ENCODE results near the gene RAB3IL1. TPM values are rescaled to one million over a fixed set of nuclear protein-coding genes. Genes with fewer than 3 reads are reported as not detected.
A peak's percentile ranks its signal among the peaks of the same experiment; 100 is the strongest.

RAB3IL1 gene
- total RNA-seq, 1 experiment from 2014 or later: 7.9 TPM

DNA sequence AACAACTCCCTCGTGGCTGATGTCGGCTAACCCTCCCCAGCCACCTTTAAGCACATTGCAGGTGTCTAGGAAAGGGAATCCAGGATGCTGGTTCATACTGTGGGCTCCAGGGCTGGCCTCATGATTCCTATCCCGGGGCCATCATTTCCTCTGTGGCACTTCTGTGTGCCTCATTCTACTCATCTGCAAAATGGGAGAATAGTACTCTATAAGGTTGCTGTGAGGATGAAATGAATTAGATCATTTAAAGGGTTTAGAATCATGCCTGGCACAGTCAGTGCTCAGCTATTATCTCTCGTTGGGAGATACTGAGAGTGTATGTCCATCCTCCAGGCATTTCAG lies 21.7 kb downstream of the RAB3IL1 start:
- no peaks in the 10 kb centered on the region for H3K9me3 ChIP-seq (ENCODE audit: low read length)
- no peaks in the 10 kb centered on the region for H4K20me1 ChIP-seq (ENCODE audit: low read length)
- no peaks in the 10 kb centered on the region for H3K27me3 ChIP-seq (ENCODE audit: low read length)
- H3K79me2 ChIP-seq (ENCODE audit: low read length): peaks cover 2% of the 10 kb centered on the region; the same call in 1 of the 2 replicates
- intact Hi-C loops (cut with micrococcal nuclease): loop anchor here (5.0 kb wide), 1 partner anchor 67 kb away; no protein-coding TSS in a partner anchor
- ATAC-seq (no peak), DNase-seq (no peak)
- H3K36me3 ChIP-seq (ENCODE audit: low read depth, low read length): no peaks in the 10 kb centered on the region
- H3K9me2 ChIP-seq (replicated peaks; ENCODE audit: low read length): no peaks in the 10 kb centered on the region
- no peaks in the 10 kb centered on the region for H3F3A ChIP-seq (ENCODE audit: low read length, unreplicated experiment)
- CTCF ChIA-PET: interaction anchor here (0.6 to 1.3 kb wide), 3 partner anchors 147 to 213 kb away, joined by 3 to 4 read pairs (median 4); no protein-coding TSS in a partner anchor
- peaks cover 2% of the 10 kb centered on the region for H3K4me1 ChIP-seq (ENCODE audit: insufficient read depth, low read length)
- no peak overlapping the region for H2AFZ ChIP-seq (ENCODE audit: low read length)
- no peak for TF ChIP-seq EZH2 (IDR thresholded peaks at IDR 0.05; ENCODE audit: low read length, unreplicated experiment)
- TF ChIP-seq, protein P1, sequence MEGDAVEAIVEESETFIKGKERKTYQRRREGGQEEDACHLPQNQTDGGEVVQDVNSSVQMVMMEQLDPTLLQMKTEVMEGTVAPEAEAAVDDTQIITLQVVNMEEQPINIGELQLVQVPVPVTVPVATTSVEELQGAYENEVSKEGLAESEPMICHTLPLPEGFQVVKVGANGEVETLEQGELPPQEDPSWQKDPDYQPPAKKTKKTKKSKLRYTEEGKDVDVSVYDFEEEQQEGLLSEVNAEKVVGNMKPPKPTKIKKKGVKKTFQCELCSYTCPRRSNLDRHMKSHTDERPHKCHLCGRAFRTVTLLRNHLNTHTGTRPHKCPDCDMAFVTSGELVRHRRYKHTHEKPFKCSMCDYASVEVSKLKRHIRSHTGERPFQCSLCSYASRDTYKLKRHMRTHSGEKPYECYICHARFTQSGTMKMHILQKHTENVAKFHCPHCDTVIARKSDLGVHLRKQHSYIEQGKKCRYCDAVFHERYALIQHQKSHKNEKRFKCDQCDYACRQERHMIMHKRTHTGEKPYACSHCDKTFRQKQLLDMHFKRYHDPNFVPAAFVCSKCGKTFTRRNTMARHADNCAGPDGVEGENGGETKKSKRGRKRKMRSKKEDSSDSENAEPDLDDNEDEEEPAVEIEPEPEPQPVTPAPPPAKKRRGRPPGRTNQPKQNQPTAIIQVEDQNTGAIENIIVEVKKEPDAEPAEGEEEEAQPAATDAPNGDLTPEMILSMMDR (conservative IDR thresholded peaks at IDR 0.05; ENCODE audit: low read depth, low read length): no peak
- no peak for TF ChIP-seq EZH2phosphoT487 (IDR thresholded peaks at IDR 0.05; ENCODE audit: borderline replicate concordance, low read length)
- POLR2A ChIA-PET (ENCODE audit: unreplicated experiment): interaction anchor here (0.5 kb wide), 1 partner anchor 166 kb away, joined by 5 read pairs; no protein-coding TSS in a partner anchor
- no TSS peak for BruUV-seq (replicated peaks)
- no peak overlapping the region for H3K4me2 ChIP-seq (ENCODE audit: low read length)
- H3K4me3 ChIP-seq (ENCODE audit: low read length): no peak overlapping the region
- no peak overlapping the region for H3K9ac ChIP-seq (ENCODE audit: low read length)
- H3K27ac ChIP-seq (ENCODE audit: low read length): no peak overlapping the region

- H3K9ac ChIP-seq (ENCODE audit: low read length): no peak overlapping the region
- ATAC-seq (no peak), DNase-seq (no peak)
- no peaks in the 10 kb centered on the region for H3K9me3 ChIP-seq (ENCODE audit: low read length)
- H3K36me3 ChIP-seq (ENCODE audit: low read depth, low read length): no peaks in the 10 kb centered on the region
- intact Hi-C loops (cut with micrococcal nuclease): loop anchor here (5.0 kb wide), 1 partner anchor 67 kb away; no protein-coding TSS in a partner anchor
- H2AFZ ChIP-seq (ENCODE audit: low read length): no peak overlapping the region
- H3K79me2 ChIP-seq (ENCODE audit: low read length): peaks cover 6% of the 10 kb centered on the region; the same call in 1 of the 2 replicates
- no peaks in the 10 kb centered on the region for H3K9me2 ChIP-seq (replicated peaks; ENCODE audit: low read length)
- H3F3A ChIP-seq (ENCODE audit: low read length, unreplicated experiment): no peaks in the 10 kb centered on the region
- ChIA-PET POLR2A (ENCODE audit: unreplicated experiment) (no interaction called here), CTCF (interaction anchor here (0.6 kb wide), 1 partner anchor 213 kb away, joined by 3 read pairs; no protein-coding TSS in a partner anchor)
- H4K20me1 ChIP-seq (ENCODE audit: low read length): no peaks in the 10 kb centered on the region
- no peak overlapping the region for H3K4me2 ChIP-seq (ENCODE audit: low read length)
- no peak overlapping the region for H3K4me3 ChIP-seq (ENCODE audit: low read length)
- no TSS peak for BruUV-seq (replicated peaks)
- H3K4me1 ChIP-seq (ENCODE audit: insufficient read depth, low read length): peaks cover 8% of the 10 kb centered on the region
- no peak overlapping the region for H3K27ac ChIP-seq (ENCODE audit: low read length)
- no peak for TF ChIP-seq EZH2phosphoT487 (IDR thresholded peaks at IDR 0.05; ENCODE audit: borderline replicate concordance, low read length)
- TF ChIP-seq EZH2 (IDR thresholded peaks at IDR 0.05; ENCODE audit: low read length, unreplicated experiment): no peak
- no peaks in the 10 kb centered on the region for H3K27me3 ChIP-seq (ENCODE audit: low read length)
Measured at GRCh38 chr11:61895046-61895717, 22.2 kb downstream of the RAB3IL1 start.

GRCh38 chr11:61893981-61894380 lies 23.4 kb downstream of the RAB3IL1 start:
- ATAC-seq: no peak
- Histone ChIP-seq H4K20me1 (ENCODE audit: low read length) (no peaks in the 10 kb centered on the region), H3K4me3 (ENCODE audit: low read length) (no peak overlapping the region), H3K4me2 (ENCODE audit: low read length) (no peak overlapping the region), H3K9ac (ENCODE audit: low read length) (no peak overlapping the region), H3K4me1 (ENCODE audit: insufficient read depth, low read length) (peaks cover 12% of the 10 kb centered on the region), H3F3A (ENCODE audit: low read length, unreplicated experiment) (no peaks in the 10 kb centered on the region), H3K36me3 (ENCODE audit: low read depth, low read length) (no peaks in the 10 kb centered on the region), H3K9me2 (replicated peaks; ENCODE audit: low read length) (no peaks in the 10 kb centered on the region), H3K9me3 (ENCODE audit: low read length) (no peaks in the 10 kb centered on the region), H3K27ac (ENCODE audit: low read length) (no peak overlapping the region), H3K79me2 (ENCODE audit: low read length) (peaks cover 10% of the 10 kb centered on the region; the same call in 1 of the 2 replicates), H3K27me3 (ENCODE audit: low read length) (no peaks in the 10 kb centered on the region), H2AFZ (ENCODE audit: low read length) (no peak overlapping the region)
- TF ChIP-seq, protein P1 (conservative IDR thresholded peaks at IDR 0.05; ENCODE audit: low read depth, low read length): no peak
- TF ChIP-seq EZH2phosphoT487 (IDR thresholded peaks at IDR 0.05; ENCODE audit: borderline replicate concordance, low read length) (no peak), EZH2 (IDR thresholded peaks at IDR 0.05; ENCODE audit: low read length, unreplicated experiment) (no peak)
- DNase-seq: peak; percentile 78
- ChIA-PET CTCF (interaction anchor here (0.9 kb wide), 1 partner anchor 97 kb away, joined by 4 read pairs; no protein-coding TSS in a partner anchor), POLR2A (ENCODE audit: unreplicated experiment) (no interaction called here)
- intact Hi-C loops (cut with micrococcal nuclease): loop anchor here (5.0 kb wide), 1 partner anchor 77 kb away; the partner anchor contains the start of gene FADS1
- no TSS peak for BruUV-seq (replicated peaks)
